Activated T-cell treated with anti-CD3 and anti-CD28 coated beads, Interleukin-2, amount 50 U/mL, for 4 hours (primary cell): ENCODE data around the gene APPL2. TPM values are rescaled to one million over a fixed set of nuclear protein-coding genes. Genes with fewer than 3 reads are reported as not detected.

Source experiments
- ATAC-seq, 2 donors: fragments of 200-7000 bp; cut with Tn5 transposase; one replicate each; pipeline ENCODE4 v1.10.0; 2021
- DNase-seq: peaks from one replicate; pipeline ENCODE4 v3.0.0-alpha.2; 2020
- H3K27me3 Mint-ChIP-seq: one replicate; pipeline ENCODE4 v1.8.0; 2021; ENCODE audit warnings: low read depth, mixed read lengths
- H3K36me3 Mint-ChIP-seq: one replicate; pipeline ENCODE4 v1.8.0; 2022; ENCODE audit warnings: mixed read lengths; ENCODE audit not compliant: insufficient read depth
- H3K4me1 Mint-ChIP-seq: one replicate; pipeline ENCODE4 v1.8.0; 2021; ENCODE audit warnings: low read depth, mixed read lengths
- H3K4me3 Mint-ChIP-seq: one replicate; pipeline ENCODE4 v1.8.0; 2021; ENCODE audit warnings: mild to moderate bottlenecking, moderate library complexity, mixed read lengths
- H3K9me3 Mint-ChIP-seq: one replicate; pipeline ENCODE4 v1.8.0; 2021; ENCODE audit warnings: mixed read lengths
- total RNA-seq, 3 donors: library from RNA; stranded (reverse); gene quantifications; one replicate each; pipeline ENCODE4 v1.2.1, GENCODE V29; 2021

The APPL2 gene
- total RNA-seq, 3 donors from 2014 or later = 7.8 to 8.6 (median 8.0) TPM

DNA sequence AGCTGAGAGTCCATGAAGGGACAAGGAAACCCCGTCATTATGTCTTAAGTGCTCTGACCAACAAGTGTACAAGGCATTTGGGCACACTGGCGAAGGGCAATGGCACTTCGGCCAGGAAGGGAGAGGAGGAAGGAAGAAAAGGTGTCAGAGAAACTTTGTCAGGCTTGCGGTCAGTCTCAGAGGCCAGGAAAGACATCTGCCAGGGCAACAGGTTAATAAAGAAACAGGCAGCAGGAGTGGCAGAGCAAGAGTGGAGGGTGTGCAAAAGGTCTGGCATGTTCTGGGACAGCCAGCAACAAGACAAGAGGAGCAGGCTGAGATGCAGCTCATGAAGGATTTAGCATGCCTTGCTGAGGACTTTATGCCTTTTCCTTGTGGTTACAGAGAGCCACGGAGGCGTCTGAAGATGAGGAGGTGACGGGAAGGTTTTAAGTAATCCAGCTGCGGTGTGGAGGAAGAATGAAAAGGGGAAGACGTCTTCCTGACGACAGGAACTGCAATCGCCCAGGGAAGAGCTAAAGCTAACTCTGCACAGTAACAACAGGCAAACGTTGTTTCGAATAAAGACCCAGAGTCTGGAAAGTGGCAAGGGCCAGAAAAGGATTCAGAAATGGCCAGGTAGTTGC lies 13.1 kb downstream of the APPL2 start:
- H3K9me3 Mint-ChIP-seq = no peaks in the 10 kb centered on the region
- peaks cover 26% of the 10 kb centered on the region for H3K4me1 Mint-ChIP-seq
- no peaks in the 10 kb centered on the region for H3K27me3 Mint-ChIP-seq
- peaks cover 31% of the 10 kb centered on the region for H3K36me3 Mint-ChIP-seq
- DNase-seq (no peak), ATAC-seq (no peak)
- H3K4me3 Mint-ChIP-seq = no peak overlapping the region

DNA sequence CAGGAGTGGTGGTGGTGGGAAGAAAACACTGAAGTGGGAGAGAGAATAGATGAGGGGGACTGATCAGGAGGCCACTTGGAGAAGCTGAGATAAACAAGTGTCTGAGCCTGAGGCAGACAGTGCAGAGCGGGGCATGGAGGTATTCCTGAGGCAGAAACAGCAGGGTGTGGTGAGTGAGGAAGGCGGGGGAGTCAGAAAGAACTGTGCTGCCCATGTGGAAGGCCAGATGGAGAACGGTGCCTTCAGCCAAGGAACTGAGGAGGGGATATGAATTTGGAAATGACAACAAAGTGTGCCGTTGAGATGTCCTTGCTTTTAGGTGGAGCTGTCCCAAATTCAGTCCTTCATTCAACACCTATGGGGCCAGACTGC lies 13.7 kb downstream of the APPL2 start:
- H3K4me3 Mint-ChIP-seq = no peak overlapping the region
- H3K9me3 Mint-ChIP-seq = no peaks in the 10 kb centered on the region
- no peak for ATAC-seq
- DNase-seq = no peak
- peaks cover 26% of the 10 kb centered on the region for H3K36me3 Mint-ChIP-seq
- H3K27me3 Mint-ChIP-seq = no peaks in the 10 kb centered on the region
- peaks cover 21% of the 10 kb centered on the region for H3K4me1 Mint-ChIP-seq

GRCh38 chr12:105221583-105222283 lies 14.2 kb downstream of the APPL2 start:
- H3K4me3 Mint-ChIP-seq = no peak overlapping the region
- H3K4me1 Mint-ChIP-seq = peaks cover 20% of the 10 kb centered on the region
- H3K36me3 Mint-ChIP-seq = peaks cover 28% of the 10 kb centered on the region
- DNase-seq (no peak), ATAC-seq (no peak)
- H3K27me3 Mint-ChIP-seq = no peaks in the 10 kb centered on the region
- no peaks in the 10 kb centered on the region for H3K9me3 Mint-ChIP-seq

DNA sequence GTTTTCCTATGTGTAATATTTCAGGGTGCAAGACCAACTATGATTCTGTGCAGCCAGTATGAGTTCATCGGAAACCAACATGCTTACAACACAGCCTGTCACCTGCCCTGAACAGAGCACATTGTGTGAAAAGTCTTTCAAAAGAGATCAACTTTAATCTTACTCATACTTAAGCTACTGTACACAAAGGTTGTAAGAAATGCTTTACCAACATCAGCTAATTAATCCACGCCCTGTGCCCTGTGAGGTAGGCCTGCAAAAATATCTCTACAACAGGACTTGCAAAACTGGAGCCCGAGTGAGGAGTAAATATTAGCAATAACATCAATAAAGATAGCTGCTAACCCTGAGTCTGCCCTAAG lies 15.1 kb downstream of the APPL2 start:
- H3K36me3 Mint-ChIP-seq = peaks cover 32% of the 10 kb centered on the region
- H3K4me3 Mint-ChIP-seq = no peak overlapping the region
- no peaks in the 10 kb centered on the region for H3K27me3 Mint-ChIP-seq
- no peak for DNase-seq
- ATAC-seq = no peak
- no peaks in the 10 kb centered on the region for H3K9me3 Mint-ChIP-seq
- H3K4me1 Mint-ChIP-seq = peaks cover 14% of the 10 kb centered on the region

- H3K27me3 Mint-ChIP-seq = no peaks in the 10 kb centered on the region
- DNase-seq (no peak), ATAC-seq (no peak)
- no peak overlapping the region for H3K4me3 Mint-ChIP-seq
- peaks cover 9% of the 10 kb centered on the region for H3K4me1 Mint-ChIP-seq
- no peaks in the 10 kb centered on the region for H3K9me3 Mint-ChIP-seq
- H3K36me3 Mint-ChIP-seq = peaks cover 32% of the 10 kb centered on the region
Measured at GRCh38 chr12:105220150-105220928, 15.6 kb downstream of the APPL2 start.

GRCh38 chr12:105219261-105220028 lies 16.5 kb downstream of the APPL2 start:
- Mint-ChIP-seq H3K36me3 (peaks cover 34% of the 10 kb centered on the region), H3K4me1 (peaks cover under 1% of the 10 kb centered on the region), H3K9me3 (no peaks in the 10 kb centered on the region), H3K27me3 (no peaks in the 10 kb centered on the region), H3K4me3 (no peak overlapping the region)
- DNase-seq (no peak), ATAC-seq (no peak)

DNA sequence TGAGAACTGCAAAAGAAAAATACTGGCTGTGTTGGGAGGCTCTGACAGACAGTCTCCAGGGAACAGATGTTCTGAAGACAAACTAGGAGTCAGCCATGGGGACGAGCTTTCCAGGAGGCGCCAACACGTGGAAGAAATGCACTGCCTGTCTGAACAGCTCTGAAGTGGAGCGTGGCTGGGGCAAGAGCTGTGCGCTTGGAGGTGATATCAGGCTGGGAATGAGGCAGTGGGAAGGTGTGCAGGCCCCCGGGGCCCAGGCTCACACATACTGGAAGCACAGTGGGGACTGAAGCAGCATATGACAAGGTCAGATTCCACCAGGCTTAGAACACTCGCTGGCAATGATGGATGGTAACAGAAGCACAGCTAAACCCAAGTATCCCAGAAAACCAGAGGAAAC lies 17.5 kb downstream of the APPL2 start:
- DNase-seq (no peak), ATAC-seq (no peak)
- no peaks in the 10 kb centered on the region for H3K27me3 Mint-ChIP-seq
- H3K4me3 Mint-ChIP-seq = no peak overlapping the region
- H3K36me3 Mint-ChIP-seq = peaks cover 39% of the 10 kb centered on the region
- no peaks in the 10 kb centered on the region for H3K4me1 Mint-ChIP-seq
- no peaks in the 10 kb centered on the region for H3K9me3 Mint-ChIP-seq

- Mint-ChIP-seq H3K27me3 (no peaks in the 10 kb centered on the region), H3K9me3 (no peaks in the 10 kb centered on the region), H3K4me3 (no peak overlapping the region), H3K4me1 (no peaks in the 10 kb centered on the region), H3K36me3 (peaks cover 29% of the 10 kb centered on the region)
- no peak for ATAC-seq
- no peak for DNase-seq
Measured at GRCh38 chr12:105214670-105215375, 21.2 kb downstream of the APPL2 start.

DNA sequence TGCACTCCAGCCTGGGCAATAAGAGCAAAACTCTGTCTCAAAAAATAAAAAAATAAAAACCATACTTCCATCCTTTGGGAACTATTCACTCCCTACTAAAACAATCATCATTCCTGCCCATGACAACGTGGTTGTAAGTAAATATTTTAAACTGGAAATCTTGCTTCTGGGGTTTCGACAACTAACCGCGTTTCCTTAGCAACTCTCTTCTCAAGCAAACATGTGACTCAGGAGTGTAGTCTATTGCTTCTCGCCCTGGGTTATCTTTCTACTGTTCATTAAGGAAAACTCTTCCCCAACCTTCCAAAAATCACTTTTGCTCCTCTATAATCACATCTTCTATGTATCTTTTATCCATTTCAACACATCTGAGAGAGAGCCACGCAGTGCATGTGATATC lies 21.8 kb downstream of the APPL2 start:
- no peak for DNase-seq
- Mint-ChIP-seq H3K4me3 (no peak overlapping the region), H3K4me1 (no peaks in the 10 kb centered on the region), H3K9me3 (no peaks in the 10 kb centered on the region), H3K27me3 (no peaks in the 10 kb centered on the region), H3K36me3 (peaks cover 30% of the 10 kb centered on the region)
- no peak for ATAC-seq

DNA sequence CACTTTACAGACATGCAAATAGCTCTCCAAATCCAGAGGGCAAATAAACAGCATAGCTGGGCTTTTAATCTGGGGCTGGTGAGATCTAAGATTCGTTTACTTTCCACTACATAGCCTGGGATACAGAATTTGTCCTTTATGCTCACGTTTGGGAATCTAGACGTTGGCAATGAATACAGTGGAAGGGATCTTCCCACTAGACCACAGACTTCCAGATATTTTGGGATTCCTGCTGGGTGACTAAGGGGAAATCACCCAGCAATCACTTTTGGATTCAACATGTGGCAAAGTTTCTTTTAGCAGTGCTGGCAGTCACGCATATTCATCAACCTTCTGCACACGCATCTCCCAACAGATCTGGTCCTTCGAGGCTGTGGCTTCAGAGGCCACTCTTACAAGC lies 23.5 kb downstream of the APPL2 start:
- Mint-ChIP-seq H3K4me1 (no peaks in the 10 kb centered on the region), H3K4me3 (no peak overlapping the region), H3K9me3 (no peaks in the 10 kb centered on the region), H3K36me3 (peaks cover 37% of the 10 kb centered on the region), H3K27me3 (no peaks in the 10 kb centered on the region)
- DNase-seq (no peak), ATAC-seq (no peak)

DNA sequence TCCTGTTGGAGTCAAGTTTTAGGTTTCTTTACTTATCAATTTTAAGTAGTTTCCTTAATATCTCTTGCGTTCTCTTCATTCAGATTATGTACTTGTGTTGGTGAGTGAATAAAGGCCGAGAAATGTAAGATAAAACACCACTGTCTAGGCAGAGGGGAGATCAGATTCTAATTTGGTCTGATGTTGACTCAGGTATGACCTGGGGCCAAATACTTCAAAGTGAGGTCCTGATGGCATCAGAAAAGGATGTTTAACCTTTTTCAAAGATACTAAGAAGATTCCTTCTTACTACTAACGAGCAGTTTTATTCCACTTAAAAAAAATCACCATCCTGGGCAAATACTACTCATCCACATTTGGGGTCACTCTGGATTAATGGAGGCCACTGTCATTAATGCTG lies 26.9 kb downstream of the APPL2 start:
- no peaks in the 10 kb centered on the region for H3K27me3 Mint-ChIP-seq
- H3K4me1 Mint-ChIP-seq = peaks cover 7% of the 10 kb centered on the region
- H3K4me3 Mint-ChIP-seq = no peak overlapping the region
- ATAC-seq (no peak), DNase-seq (no peak)
- peaks cover 45% of the 10 kb centered on the region for H3K36me3 Mint-ChIP-seq
- H3K9me3 Mint-ChIP-seq = no peaks in the 10 kb centered on the region

DNA sequence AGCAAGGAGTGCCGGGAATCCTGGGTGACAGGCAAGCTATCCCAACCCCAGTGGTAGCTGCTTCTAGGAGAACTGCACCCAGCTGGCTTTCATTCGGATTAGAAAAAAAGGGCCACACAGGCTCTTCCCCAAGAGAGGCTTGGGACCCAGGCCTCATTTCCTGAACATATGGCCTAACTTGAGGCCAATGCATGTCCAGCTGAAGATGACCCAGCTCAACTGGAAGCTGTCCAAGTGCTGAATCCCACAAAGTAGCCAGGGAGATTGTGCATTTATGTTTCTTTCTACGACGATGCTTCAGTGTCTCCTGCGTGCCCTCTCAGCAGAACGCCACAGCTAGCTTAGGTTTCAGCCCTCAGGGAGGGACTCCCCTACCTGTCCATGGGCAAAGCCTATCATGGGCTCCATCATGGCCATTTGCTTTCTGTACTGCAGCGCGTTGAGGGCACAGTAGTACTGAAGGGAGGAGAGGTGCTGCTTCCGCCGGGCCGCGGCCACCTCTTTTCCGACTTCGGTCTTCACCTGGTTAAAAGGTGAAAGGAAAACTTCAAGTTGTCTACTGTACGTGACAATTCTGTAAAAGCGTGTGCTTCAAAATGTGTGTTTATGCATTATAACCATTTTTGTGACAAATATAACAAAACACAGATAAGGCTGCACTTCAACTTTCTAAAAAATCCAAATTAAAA lies 29.1 kb downstream of the APPL2 start:
- DNase-seq (no peak), ATAC-seq (no peak)
- Mint-ChIP-seq H3K36me3 (peaks cover 50% of the 10 kb centered on the region), H3K27me3 (no peaks in the 10 kb centered on the region), H3K4me1 (peaks cover 7% of the 10 kb centered on the region), H3K9me3 (no peaks in the 10 kb centered on the region), H3K4me3 (no peak overlapping the region)

DNA sequence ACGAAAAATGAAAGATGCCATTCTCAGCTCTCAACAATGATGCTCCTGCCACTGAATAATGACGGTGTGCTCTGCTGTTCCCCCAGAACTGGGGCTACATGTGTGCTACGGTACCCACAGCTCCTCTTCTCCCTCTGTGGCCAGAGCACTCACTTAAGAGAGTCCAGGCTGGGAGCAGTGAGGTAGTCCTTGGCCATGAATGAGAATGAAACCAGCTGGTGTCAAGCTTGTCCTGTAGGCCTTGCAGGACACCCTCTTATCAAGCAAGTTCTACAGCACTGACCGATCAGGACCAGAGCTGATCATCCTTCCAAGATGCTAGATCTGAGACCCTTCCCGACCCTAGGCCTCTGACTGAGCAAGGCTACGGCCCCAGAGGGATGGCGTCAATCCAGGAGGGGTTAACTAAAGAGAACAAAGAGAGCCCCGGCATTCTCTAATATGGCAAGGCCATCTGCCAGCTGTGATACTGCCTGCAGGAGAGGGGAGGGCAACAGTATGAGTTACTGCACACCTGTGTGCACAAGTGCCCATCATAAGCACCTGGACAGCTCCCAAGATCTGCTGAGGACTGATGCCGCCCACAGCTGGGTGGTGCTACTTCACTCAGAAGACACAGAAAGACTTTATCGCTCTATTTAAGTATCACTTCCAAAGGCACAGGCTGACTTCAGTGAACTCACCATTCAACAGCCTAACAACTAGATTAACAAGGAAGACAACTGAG lies 30.5 kb downstream of the APPL2 start:
- no peak for ATAC-seq
- Mint-ChIP-seq H3K27me3 (no peaks in the 10 kb centered on the region), H3K9me3 (no peaks in the 10 kb centered on the region), H3K36me3 (peaks cover 44% of the 10 kb centered on the region), H3K4me1 (peaks cover 7% of the 10 kb centered on the region), H3K4me3 (no peak overlapping the region)
- DNase-seq = no peak
